NCI-H226 (cell line): ENCODE data around the gene SLC44A2.
A peak's percentile ranks its signal among the peaks of the same experiment; 100 is the strongest.

Experiments used
- DNase-seq: peaks from one replicate; pipeline ENCODE4 v3.0.0-alpha.2; 2015

SLC44A2 gene

DNA sequence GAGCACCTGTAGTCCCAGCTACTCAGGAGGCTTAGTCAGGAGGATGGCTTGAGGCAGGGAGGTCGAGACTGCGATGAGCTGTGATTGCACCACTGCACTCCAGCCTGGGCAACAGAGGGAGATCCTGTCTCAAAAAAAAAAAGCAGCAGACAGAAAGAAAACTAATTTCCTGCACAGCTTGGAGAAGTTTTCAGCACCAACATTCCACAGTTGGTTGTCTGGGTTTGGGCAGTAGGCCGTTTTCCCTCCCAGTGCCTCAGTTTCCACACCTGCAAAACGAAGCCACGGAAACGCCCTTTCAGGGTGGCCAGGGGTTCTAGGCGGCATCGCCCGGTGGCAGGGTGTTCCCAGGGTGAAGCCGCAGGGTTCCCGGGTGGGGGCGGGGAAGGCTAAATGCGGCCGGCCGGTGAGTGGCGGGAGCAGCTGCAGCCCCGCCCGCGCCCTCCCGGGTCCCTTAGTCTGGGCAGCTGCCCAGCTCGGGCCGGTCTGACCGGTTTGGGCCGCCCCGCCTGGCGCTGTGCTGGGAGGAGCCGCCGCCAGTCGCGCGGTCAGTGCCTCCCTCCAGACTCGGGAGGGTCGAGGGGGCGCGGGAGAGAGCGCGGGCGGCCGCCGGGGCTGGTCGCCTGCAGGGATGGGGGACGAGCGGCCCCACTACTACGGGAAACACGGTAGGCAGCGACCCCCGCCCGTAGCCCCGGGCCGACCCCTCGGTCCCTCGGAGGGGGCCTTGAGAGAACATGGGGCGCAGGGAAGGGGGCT lies at the start of gene SLC44A2:
Gene SLC44A2, plus strand, starts transcription at position 551 of the 759 bp plus-strand sequence. Its CDS starts 81 bp downstream, at position 632.
- DNase-seq, result peak; percentile 65

DNA sequence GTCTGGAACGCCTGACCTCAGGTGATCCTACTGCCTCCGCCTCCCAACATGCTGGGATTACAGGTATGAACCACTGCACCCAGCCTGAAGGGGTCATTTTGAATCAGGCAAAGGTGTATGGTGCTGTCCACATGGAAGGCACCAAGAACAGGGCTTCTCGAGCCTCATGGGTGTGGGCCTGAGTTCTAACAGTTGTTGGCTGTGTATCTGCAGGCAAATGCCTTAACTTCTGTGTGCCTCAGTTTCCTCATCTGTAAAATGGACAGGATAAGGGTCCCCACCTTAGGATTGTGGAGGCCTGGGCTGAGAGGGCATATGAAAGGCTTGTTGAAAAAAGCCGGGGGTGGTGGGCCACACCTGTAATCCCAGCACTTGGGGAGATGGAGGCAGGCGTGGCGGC lies 47.4 kb upstream of the SLC44A2 start:
- DNase-seq, result no peak

- peak; percentile 70 for DNase-seq
These were observed 44.2 kb upstream of the SLC44A2 start for GRCh38 chr19:10580979-10581631.

GRCh38 chr19:10582091-10582490 lies 43.3 kb upstream of the SLC44A2 start:
- no peak for DNase-seq

DNA sequence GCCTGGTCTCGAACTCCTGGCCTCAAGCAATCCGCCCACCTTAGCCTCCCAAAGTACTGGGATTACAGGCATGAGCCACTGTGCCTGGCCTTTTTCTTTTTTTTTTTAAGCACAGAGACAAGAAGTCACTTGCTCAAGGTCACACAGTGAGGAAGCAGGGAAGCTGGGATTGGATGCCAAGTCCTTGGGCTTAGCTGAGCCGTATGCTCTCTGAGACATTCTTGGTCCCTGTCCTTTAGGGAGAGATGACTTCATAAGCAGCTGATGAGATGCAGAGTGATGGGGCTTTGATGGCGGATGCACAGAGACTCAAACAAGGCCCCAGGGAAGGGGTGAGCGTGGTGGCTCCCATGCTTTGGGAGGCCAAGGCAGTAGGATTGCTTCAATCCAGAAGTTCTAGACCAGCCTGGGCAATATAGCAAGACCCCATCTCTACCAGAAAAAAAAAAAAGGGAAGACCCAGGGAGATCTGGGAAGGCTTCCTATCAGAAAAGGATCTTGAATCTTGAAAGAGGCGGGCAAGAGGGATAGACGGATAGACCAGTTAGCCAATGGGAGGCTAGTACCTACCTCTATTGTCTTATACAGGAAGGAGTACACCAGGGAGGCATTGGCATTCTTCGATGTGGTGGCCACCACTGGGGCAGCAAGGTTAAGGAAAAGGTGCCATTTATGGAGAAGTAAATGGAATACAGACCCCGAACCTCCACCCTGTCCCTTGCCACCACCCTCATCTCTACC lies 42.1 kb upstream of the SLC44A2 start:
- DNase-seq, result no peak

GRCh38 chr19:10586396-10586795 lies 39.0 kb upstream of the SLC44A2 start:
- no peak for DNase-seq

- no peak for DNase-seq
These were observed 38.1 kb upstream of the SLC44A2 start, which contains the start of gene AP1M2 for GRCh38 chr19:10587022-10587838. AP1M2 (minus strand) TSS chr19:10587312; CDS start chr19:10587231, 81 bp downstream.

DNA sequence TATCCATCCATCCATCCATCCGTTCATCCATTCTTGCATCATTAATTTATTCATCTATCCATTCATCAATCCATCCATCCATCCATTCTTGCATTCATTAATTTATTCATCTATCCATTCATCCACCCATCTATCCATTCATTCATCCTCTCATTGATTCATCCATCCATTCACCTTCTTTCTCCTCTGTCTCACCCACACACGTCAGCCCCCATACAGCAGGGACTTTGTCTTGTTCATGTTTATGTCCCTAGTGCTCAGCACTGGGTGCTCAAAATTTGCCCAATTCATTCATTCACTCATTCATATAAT lies 37.6 kb upstream of the SLC44A2 start:
- no peak for DNase-seq

DNA sequence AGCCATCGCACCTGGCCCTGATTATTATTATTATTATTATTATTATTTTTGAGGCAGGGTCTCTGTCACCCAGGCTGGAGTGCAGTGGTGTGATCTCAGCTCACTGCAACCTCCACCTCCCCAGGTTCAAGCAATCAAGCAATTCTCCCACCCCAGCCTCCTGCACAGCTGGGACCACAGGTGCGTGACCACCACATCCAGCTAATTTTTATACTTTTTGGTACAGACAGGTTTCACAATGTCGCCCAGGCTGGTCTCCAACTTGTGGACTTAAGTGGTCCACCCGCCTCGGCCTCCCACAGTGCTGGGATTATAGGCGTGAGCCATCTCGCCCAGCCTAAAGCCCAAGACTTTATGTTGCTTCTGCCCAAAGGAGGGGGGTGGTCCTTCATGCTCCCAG lies 32.2 kb upstream of the SLC44A2 start:
- no peak for DNase-seq

- DNase-seq, result no peak
These were observed 31.3 kb upstream of the SLC44A2 start for GRCh38 chr19:10593820-10594637.

DNA sequence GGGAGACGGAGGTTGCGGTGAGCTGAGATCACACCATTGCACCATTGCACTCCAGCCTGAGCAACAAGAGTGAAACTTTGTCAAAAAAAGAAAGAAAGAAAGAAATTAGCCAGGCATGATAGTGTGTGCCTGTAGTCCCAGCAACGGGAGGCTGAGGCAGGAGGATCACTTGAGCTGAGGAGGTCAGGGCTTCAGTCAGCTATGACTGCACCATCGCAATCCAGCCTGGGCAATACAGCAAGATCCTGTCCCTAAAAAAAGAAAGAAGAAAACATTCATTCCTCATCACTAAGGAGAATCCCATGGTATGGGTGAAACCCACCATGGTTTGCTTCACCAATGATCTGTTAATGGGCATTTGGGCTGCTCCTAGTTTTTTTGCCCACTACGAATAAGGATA lies 25.2 kb upstream of the SLC44A2 start:
- no peak for DNase-seq

GRCh38 chr19:10601999-10602329 lies 23.4 kb upstream of the SLC44A2 start:
- DNase-seq, result no peak

DNA sequence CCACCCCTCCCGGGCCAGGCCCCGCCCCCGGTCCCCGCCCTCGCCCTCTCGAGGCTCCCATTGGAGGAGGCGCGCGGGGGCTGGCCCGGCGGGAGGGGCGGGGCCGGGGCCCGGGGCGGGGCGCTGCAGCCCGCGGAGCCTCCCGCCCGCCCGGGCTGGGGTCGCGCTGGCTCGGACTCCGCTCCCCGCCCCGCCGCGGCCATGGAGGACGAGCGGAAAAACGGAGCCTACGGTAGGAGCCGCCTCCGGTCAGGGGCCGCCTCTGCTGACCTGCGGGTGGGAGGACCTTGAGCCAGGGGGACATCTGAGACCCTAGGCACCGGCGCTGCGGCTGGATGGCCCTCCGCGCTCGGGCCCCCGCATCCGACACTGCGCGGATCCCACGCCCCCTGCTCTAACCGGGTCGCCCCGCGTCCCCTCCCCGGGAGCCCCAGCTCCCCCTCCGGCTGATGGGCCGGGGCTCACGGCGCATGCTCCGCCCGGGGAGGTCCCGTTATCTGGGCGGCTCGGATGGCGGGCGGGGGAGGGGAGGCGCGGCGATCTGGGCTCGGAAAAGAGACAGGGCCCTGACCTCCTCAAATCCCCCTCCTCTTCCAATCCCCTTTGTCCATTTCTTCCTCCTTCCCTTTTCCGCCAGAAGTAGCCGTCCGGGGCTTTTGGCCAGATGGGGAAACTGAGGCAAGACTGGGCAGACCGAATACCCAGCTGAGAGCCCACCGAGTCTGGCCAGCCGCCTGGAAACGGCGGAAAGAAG lies 22.8 kb upstream of the SLC44A2 start:
- DNase-seq, result peak; percentile 55

DNA sequence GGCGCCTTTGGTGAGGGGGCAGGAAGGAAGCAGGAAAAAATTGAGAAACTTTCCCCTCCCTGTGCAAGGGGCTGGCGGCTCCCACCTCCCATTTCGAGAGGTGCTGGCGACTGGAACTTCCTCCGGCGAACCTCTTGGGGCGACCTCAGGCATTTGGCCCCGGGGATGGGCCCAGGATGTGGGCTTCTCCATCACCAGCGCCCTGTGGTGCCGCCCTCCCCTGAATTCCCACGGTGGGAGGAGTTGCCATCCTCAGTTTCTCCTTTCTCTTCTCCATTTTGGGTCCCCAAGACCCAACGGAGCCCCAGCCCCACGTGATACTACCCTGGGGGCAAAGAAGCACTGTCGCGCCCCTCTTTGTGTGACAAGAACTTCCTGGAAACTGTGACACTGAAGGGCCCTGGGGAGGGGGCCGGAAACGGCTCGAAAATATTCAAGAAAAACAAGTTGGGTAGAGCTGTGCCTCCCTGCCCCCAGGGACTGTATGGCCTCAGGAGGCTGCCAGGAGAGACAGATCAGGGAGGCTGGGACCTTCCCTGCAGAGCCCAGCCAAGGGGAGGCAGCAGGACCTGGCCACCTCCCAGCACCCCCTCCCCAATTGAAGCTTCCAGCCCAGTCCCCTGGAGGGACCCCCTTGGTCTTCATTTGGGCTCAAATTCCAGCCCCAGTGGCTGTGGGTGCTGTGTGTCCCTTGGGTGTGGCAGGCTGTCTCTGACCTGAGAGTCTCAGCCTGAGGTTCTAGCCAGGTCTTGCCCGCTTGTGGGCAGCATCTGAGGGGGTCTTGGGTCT lies 22.1 kb upstream of the SLC44A2 start:
- DNase-seq, result peak; percentile 12

DNA sequence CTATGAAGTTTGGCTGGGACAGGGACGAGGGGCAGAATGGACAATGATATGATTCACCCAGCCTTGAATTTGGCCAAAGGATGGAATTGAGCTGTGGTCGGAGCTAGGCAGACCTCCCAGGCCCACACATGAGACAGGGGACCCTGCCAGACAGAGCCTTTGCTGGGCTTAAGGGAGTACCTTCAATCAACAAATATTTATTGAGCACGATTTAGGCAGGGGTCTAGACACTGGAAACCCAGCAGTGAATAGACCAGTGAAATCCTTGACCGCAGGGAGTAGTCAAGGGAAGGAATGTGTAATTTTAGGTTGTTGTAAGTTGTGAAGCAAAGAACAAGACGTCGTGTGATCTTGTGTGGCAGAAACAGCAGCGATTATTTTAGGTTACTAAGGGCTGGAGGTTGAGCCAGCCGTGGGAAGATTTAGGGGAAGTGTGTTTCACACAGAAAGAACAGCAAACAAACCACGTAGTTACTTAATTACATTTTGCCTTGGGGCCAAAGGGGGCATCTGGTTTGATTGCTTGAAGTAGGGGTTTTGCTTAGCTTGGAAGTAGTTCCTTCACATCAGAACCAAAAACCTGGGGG lies 21.4 kb upstream of the SLC44A2 start:
- no peak for DNase-seq

GRCh38 chr19:10604460-10604980 lies 20.8 kb upstream of the SLC44A2 start:
- DNase-seq, result peak; percentile 37

- DNase-seq, result no peak
These were observed 13.4 kb upstream of the SLC44A2 start for GRCh38 chr19:10611907-10612306.

DNA sequence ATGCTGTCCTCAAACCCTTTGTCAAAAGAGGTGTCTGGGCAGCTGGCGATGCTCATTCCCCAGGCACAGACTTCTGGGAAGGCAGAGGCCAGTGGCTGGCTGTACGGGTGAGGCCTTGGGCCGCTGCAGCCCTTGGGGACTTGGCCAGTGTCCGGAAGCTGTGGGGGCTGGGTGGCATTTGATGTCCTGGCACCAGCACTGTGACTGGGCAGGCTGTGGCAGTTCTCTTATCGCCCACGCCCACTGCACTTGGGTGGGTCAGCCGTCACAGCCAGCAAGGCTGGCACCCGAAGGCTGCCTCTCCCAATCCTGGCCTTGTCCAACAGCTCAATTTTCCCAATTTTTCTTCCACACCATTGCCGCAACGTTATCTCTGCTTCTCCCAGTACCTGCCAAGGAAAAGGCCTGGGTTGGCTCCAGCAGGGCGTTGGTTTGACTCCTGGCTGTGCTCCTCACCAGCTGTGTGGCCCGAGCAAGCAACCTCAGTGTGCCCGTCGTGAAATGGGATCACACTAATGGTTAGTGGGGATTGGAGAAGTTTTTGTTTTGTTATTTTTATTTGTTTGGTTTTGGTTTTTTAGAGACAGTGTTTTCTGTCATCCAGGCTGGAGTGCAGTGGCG lies 12.7 kb upstream of the SLC44A2 start:
- no peak for DNase-seq

GRCh38 chr19:10615429-10616023 lies 9.8 kb upstream of the SLC44A2 start:
- no peak for DNase-seq
